ENCODE measurements around the gene MVD. TPM values are rescaled to one million over a fixed set of nuclear protein-coding genes. Genes with fewer than 3 reads are reported as not detected.

The MVD gene
- total and polyA plus RNA-seq, 4 donors = 39.1 to 135 (median 119) TPM

DNA sequence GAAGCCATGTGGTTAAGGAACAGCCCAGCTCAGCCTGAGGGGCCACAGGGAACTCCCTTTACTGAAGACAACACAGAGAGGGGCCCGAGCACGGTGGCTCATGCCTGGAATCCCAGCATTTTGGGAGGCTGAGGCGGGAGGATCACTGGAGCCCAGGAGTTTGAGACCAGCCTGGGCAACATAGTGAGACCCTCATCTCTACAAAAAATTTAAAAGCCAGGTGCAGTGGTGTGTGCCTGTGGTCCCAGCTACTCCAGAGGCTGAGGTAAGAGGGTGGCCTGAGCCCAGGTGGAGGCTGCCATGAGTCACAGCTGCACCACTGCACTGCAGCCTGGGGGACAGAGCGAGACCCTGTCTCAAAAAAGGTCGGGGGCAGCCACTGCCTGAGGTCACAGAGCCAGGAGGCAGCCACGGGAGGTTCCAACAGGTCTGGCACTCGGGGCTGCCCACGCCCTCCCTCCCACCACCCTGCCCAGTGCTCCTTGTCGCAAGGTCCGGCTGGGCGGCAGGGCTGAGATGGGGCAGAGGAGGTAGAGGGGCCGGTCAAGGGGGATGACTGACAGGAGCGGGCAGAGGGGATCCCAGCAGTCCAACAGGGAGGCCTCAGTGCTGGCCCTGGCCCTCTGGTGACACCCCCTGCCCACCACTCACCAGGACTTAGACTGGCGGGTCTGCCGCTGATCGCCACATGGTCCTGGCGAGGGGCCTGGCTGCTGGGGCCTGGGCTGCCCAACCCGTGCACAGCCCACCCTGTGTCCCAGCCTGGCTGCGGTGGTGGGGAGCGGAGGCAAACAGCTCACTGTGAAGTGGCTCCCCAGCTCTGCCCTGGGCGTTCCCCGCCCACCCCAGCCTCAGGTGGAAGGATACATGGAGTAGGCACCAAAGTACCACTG, 15.5 kb downstream of the MVD start:
- no peak overlapping the region for H3K9ac ChIP-seq (ENCODE audit: insufficient read depth in 1 of 2, low read length in 2 of 2)
- peaks cover 0 to 26% (median 2%) of the 10 kb centered on the region in 4 donors for H3K36me3 ChIP-seq (ENCODE audit: control insufficient read depth in 4 of 4, insufficient read depth in 4 of 4, low read length in 4 of 4)
- H3K9me3 ChIP-seq (ENCODE audit: control insufficient read depth in 4 of 4, insufficient read depth in 3 of 4, low read length in 3 of 4) = no peaks in the 10 kb centered on the region
- TF ChIP-seq CTCF (IDR thresholded peaks at IDR 0.05; ENCODE audit: control extremely low read depth, extremely low read depth) = no peak
- DNase-seq (no peak), ATAC-seq (ENCODE audit: insufficient read depth, low FRiP score) (no peak)
- H3K4me3 ChIP-seq = no peak overlapping the region
- peaks cover 0 to 14% (median 6%) of the 10 kb centered on the region in 5 donors for H3K4me1 ChIP-seq (ENCODE audit: control insufficient read depth in 5 of 5, insufficient read depth in 5 of 5, low read length in 5 of 5)
- H3K27ac ChIP-seq (ENCODE audit: low read depth in 1 of 2, low read length in 1 of 2) = no peak overlapping the region
- WGBS, 2 donors = 92 to 95% methylated on average over 19 to 22 of the region's 22 CpGs
- no peaks in the 10 kb centered on the region for H3K27me3 ChIP-seq (ENCODE audit: control insufficient read depth in 3 of 3, insufficient read depth in 3 of 3, low read length in 2 of 3)

DNA sequence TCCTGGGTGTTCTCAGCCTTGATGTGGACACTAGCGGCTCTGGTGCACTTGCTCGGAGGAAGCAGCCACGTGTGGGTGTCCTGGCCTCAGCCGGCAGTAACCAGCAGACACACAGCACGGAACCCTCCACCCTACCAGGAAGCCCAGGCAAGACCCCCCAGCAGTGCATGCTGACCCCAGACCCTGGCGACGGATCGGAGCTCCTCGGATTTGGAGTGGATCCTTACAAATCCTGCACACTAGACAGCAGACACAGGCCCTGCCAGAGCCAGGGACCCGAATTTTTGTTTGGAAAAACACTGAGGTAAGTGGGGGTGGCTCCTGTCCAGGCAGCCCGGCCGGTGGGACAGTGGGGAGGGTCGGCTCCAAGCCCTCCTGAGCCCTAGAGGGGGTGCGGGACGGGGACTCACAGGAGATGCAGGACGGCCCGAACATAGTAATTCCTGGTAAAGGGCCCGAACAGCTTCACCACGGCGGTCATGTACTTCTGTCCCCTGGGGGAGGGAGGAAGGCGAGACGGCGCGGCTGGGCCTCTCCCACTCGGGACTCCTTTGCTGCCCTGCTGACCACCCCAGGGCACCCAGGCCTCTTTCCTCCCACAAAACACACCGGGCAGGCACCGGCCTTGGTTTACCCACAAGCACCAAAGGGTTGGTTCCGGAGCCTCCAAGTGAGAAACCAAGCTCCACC, 16.4 kb downstream of the MVD start:
- H3K4me1 ChIP-seq (ENCODE audit: control insufficient read depth in 5 of 5, insufficient read depth in 5 of 5, low read length in 5 of 5) = peaks cover 0 to 13% (median 6%) of the 10 kb centered on the region in 5 donors
- ATAC-seq (ENCODE audit: insufficient read depth, low FRiP score) = no peak
- H3K36me3 ChIP-seq (ENCODE audit: control insufficient read depth in 4 of 4, insufficient read depth in 4 of 4, low read length in 4 of 4) = peaks cover 0 to 21% (median 2%) of the 10 kb centered on the region in 4 donors
- H3K9me3 ChIP-seq (ENCODE audit: control insufficient read depth in 4 of 4, insufficient read depth in 3 of 4, low read length in 3 of 4) = no peaks in the 10 kb centered on the region
- 89 to 94% methylated on average over 24 to 28 of the region's 28 CpGs for WGBS, 2 donors
- DNase-seq = no peak
- no peak for TF ChIP-seq CTCF (IDR thresholded peaks at IDR 0.05; ENCODE audit: control extremely low read depth, extremely low read depth)
- no peak overlapping the region for H3K27ac ChIP-seq (ENCODE audit: low read depth in 1 of 2, low read length in 1 of 2)
- no peak overlapping the region for H3K4me3 ChIP-seq
- no peaks in the 10 kb centered on the region for H3K27me3 ChIP-seq (ENCODE audit: control insufficient read depth in 3 of 3, insufficient read depth in 3 of 3, low read length in 2 of 3)
- no peak overlapping the region for H3K9ac ChIP-seq (ENCODE audit: insufficient read depth in 1 of 2, low read length in 2 of 2)

GRCh38 chr16:88645941-88646340, 16.9 kb downstream of the MVD start:
- Histone ChIP-seq H3K4me3 (no peak overlapping the region), H3K36me3 (ENCODE audit: control insufficient read depth in 4 of 4, insufficient read depth in 4 of 4, low read length in 4 of 4) (peaks cover 0 to 21% (median 2%) of the 10 kb centered on the region in 4 donors), H3K9ac (ENCODE audit: insufficient read depth in 1 of 2, low read length in 2 of 2) (no peak overlapping the region), H3K27ac (ENCODE audit: low read depth in 1 of 2, low read length in 1 of 2) (no peak overlapping the region), H3K9me3 (ENCODE audit: control insufficient read depth in 4 of 4, insufficient read depth in 3 of 4, low read length in 3 of 4) (no peaks in the 10 kb centered on the region), H3K27me3 (ENCODE audit: control insufficient read depth in 3 of 3, insufficient read depth in 3 of 3, low read length in 2 of 3) (peaks cover 0 to 4% (median 0%) of the 10 kb centered on the region in 3 donors), H3K4me1 (ENCODE audit: control insufficient read depth in 5 of 5, insufficient read depth in 5 of 5, low read length in 5 of 5) (peaks cover 0 to 8% (median 2%) of the 10 kb centered on the region in 5 donors)
- TF ChIP-seq CTCF (IDR thresholded peaks at IDR 0.05; ENCODE audit: control extremely low read depth, extremely low read depth) = no peak
- no peak for ATAC-seq (ENCODE audit: insufficient read depth, low FRiP score)
- DNase-seq = no peak
- WGBS, 2 donors = 89 to 91% methylated on average over 23 of the region's 23 CpGs
